Esophagus mucosa (tissue), 1 donor: ENCODE data around the gene PTPRN2. TPM values are rescaled to one million over a fixed set of nuclear protein-coding genes. Genes with fewer than 3 reads are reported as not detected.
"Not testable (repeated sequence)": the region's sequence is repeated elsewhere in the genome, so short reads cannot be mapped to it uniquely, and the experiment has no call there.

Experiments used
- ATAC-seq: fragments of 200-7000 bp; cut with Tn5 transposase; one replicate; pipeline ENCODE4 v1.9.1; 2020
- total RNA-seq: library from RNA; stranded (reverse); gene quantifications from one replicate; pipeline ENCODE4 v1.2.4, GENCODE V29; 2023
- donor health status: DM: yes; HTN: yes; CAD: no.

PTPRN2 gene
- total RNA-seq, 1 donor from 2014 or later: 0.44 TPM

DNA sequence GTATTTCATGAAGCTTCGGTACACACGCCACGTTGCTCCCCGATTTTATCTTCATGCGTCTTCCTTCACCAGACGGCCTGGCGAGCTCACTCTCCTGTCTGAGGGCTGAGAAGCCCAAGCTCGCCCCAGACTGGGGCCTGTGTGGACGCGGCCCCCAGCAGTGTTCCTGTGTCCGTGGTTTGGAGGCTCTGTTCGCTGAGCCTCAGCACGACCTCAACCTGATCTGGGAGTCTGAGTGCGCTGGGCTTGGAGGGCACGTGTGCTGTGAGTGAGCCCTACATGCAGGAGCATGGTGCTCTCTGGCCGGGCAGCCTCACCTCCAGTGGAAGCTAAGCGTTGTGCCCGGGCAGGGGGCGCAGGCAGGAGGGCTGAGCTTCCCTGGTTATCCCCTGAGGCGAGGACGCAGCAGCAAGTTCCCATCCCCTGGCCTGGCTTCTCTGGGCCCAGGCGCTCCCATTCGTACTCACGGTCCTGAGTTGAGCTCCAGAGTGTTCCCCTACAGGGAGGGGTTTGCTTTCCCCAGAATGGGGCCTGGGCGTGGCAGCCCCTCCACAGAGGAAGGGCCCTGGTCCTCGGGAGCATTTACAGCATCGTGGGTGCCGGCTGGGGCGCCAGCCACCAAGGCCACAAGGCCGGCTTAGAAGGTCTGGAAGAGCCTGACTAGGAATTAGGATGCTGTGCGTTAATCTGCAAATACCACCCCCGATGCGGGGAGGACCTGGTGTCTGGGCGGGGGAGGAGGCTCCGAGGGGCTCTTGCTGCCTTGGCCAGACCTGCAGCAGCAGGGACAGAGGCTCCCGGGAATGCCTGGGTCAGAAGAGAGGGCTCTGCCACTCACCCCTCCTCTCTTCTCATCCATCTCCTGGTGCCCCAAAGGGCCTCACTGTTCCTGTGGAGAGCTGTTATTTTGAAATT is 850.2 kb downstream of the PTPRN2 start:
- ATAC-seq: no peak

DNA sequence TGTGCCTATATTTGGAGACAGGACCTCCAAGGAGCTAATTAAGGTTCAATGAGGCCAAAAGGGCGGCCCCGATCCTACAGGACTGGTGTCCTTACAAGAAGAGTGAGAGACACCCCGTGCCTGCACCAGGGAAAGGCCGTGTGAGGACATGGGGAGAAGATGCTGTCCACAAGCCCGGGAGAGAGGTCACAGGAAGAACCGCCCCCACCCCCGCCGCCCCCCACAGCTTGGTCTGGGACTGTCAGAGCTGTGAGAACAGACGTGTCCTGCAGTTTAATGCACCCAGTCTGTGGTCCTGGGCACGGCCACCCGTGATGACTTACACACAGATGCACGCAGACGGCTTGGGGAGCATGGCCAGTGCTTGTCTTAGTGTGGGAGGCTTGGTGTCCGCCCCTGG is 851.3 kb downstream of the PTPRN2 start:
- ATAC-seq: no peak

DNA sequence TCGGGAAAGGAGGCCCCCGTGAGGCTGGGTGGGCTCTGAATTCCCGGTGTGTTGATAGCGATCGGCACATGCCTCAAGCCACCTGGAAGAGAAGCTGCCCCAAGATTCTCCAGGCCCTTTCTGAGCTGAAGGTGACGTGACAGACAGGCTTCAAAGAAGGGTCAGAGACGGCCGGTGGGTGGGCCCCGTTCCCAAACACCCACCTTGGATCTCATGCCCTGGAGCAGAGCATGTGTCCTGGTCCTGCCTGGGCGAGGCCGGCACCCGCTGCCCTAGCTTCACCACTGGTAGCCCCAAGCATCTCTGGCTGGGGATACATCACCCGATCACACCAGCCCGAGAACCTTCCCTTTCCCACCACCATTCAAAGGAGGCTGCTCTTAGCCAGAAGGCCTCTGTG is 851.8 kb downstream of the PTPRN2 start:
- ATAC-seq: no peak

DNA sequence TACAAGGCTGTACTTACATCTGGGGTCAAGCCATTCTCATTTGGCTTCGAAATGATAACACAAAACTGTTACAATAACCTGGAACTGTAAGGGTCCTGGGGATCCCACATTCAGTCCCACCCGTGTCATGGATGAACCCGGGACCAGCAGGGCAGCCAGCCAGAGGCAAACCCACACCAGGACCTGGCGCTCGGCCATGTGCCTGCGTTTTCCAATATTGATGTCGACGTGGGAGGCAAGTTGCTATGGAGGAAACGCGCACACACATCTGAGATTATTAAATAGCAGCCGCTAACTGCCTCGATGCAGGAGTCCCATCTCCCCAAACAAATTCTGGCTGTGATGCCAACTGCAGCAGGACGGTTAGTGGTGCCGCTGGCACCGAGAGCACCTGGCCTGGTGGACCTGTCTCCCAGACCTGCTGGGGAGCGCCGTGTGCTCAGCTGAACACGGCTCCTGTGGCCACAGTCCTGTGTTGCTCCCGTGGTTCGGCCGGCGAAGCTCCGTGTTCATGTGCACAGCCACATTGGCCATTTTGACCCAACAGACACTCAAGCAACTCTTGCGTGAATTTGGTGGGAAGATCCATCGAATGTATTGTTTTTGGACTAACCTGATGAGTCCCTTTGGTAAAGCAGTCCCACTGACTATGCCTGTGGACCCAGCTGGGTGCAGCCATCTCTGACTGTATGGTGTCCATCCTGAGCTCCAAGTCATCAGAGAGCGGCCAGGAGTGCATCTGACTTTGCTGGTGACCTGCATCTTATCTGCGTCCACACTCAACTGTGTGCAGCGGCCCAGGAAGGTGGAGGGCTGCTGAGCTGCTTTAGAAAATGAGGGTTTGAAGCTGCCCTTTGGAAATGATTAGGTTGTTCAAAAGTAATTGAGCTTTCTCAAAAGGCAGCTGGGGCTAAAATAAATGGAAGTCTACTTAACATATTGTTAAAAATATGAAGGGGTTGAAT is 852.7 kb downstream of the PTPRN2 start:
- ATAC-seq: no peak

DNA sequence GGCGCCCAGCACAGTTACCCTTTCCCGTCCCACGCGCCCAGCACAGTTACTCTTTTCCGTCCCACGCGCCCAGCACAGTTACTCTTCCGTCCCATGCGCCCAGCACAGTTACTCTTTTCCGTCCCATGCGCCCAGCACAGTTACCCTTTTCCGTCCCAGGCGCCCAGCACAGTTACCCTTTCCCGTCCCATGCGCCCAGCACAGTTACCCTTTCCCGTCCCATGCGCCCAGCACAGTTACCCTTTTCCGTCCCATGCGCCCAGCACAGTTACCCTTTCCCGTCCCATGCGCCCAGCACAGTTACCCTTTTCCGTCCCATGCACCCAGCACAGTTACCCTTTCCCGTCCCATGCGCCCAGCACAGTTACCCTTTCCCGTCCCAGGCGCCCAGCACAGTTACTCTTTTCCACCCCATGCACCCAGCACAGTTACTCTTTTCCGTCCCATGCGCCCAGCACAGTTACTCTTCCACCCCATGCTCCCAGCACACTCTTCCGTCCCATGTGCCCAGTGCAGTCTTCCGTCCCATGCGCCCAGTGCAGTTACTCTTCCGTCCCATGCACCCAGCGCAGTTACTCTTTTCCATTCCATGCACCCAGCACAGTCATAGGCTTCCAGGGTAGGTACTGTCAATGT is 853.7 kb downstream of the PTPRN2 start:
- not testable (repeated sequence) for ATAC-seq

DNA sequence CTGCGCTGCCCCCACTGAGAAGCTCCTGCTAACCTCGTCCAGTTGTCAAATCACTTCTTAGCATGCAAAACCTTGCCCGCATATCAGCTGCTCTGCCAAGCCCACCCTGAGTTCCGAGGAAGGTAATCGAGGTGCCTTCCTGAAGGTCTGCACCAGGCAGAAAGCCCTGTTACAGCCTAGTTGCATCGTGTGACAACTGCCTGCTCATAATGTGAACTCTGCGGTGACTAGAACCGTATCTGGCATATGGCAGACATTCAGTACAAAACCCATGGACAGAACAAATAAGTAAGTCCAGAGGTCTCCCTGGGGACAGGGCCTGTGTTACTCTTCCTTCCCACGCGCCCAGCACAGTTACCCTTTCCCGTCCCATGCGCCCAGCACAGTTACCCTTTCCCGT is 856.5 kb downstream of the PTPRN2 start:
- no peak for ATAC-seq

DNA sequence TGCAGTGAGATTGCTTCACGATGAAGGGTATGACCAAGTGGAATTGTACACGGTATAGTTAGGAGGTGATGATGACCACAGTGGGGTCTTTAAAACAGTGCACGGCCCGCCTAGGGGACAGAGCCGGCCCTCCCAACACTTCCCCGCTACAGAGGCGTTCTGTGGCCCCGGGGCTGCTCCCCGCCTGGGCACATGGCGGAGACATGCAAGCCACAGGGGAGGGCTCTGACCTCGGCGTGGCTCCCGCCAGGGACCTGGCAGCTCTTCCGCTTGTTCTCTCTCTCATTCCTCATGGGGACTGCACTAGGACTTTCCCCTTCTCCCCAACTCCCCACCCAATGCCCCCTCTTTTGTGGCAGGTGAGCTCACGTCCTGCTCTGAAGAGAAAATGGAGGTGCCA is 857.0 kb downstream of the PTPRN2 start:
- no peak for ATAC-seq

DNA sequence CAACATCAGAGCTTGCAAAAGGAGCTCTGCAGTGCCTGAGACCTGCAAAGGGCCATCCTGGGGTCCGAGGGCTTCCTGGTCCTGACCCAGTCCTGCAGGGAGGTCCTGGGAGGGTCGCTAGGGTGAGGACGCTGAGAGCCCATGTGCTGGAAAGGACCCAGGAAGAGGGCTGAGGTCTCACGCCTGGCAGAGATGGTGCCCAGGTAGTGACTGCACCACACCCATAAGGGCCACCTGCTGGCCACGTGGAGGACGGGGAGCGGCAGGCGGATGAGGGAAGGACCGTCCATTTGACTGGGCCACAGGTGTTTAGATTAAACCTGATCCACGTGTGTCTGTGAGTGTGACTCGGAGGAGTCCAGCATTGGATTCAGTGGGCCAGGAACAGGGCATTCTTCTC is 858.1 kb downstream of the PTPRN2 start:
- ATAC-seq: no peak

DNA sequence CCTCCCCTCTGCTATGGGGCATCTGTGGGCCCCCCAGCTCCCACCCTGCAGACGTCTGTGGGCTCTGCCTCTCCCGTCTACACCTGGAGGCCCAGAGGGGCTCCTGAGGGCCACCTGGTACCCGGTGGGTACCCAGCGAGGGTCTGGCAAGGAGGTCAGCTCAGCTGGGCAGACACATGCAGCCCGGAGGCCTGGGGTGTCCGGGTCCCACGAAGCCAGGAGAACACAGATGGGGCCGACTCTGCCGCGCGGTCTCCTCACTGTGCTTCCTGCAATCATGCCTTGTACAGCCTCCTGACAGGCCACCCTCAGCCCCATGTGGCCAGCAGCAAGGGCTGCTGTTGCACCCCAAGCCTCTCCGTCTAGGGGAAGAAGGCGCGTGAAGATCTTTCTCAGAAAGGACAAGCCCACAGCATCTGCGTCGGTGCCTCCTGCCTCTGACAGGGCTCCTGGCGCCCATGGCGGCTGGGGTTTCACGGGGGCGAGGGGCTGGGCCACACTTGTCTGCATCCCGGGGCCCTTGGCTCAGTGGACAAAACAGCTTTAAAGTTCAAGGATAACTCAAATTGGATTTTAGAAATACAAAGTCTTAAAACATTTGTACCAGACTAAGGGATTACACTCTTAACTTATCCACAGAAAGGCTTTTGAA is 859.5 kb downstream of the PTPRN2 start:
- no peak for ATAC-seq

DNA sequence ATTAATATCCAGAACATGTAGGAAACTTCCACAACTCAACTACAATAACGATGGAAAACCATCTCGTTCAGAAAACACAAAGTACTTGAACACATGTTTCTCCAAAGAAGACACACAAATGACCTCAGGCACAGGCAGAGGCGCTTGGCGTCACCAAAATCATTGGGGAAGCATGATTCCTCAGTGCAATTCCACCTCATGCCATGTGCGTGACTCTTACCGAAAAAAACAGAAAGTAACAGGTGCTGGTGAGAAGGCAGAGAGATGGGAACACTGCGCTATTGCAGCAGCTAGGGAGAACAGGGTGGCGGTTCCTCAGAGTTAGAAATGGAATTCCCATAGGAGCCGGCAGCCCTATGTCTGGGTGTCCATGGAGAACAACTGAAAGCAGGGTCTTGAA is 860.9 kb downstream of the PTPRN2 start:
- ATAC-seq: no peak

DNA sequence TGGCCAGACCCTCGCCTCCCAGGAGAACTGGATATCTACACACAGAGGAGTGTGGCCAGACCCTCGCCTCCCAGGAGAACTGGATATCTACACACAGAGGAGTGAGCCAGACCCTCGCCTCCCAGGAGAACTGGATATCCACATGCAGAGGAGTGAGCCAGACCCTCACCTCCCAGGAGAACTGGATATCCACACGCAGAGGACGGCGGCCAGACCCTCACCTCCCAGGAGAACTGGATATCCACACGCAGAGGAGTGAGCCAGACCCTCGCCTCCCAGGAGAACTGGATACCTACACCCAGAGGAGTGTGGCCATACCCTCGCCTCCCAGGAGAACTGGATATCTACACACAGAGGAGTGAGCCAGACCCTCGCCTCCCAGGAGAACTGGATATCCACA is 862.3 kb downstream of the PTPRN2 start:
- ATAC-seq: not testable (repeated sequence)

DNA sequence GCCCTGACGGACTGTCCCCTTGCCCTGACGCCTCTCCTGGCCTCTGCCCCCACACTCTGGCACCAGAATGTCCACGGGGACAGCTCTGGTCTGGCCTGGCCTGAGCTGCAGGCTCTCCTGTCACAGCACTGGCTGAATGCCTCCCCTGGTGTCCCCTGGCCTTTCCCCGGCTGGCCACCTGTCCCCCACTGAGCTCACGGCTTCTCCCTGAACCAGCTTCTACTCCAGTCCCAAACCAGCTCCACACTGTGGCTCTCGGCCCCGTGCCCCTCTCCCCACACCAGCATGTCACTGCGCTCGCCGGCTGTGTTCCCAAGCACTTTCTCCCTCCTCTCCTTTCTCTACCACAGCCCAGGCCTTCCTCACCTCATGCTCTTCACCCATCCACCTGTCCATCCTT is 864.4 kb downstream of the PTPRN2 start:
- ATAC-seq: no peak

DNA sequence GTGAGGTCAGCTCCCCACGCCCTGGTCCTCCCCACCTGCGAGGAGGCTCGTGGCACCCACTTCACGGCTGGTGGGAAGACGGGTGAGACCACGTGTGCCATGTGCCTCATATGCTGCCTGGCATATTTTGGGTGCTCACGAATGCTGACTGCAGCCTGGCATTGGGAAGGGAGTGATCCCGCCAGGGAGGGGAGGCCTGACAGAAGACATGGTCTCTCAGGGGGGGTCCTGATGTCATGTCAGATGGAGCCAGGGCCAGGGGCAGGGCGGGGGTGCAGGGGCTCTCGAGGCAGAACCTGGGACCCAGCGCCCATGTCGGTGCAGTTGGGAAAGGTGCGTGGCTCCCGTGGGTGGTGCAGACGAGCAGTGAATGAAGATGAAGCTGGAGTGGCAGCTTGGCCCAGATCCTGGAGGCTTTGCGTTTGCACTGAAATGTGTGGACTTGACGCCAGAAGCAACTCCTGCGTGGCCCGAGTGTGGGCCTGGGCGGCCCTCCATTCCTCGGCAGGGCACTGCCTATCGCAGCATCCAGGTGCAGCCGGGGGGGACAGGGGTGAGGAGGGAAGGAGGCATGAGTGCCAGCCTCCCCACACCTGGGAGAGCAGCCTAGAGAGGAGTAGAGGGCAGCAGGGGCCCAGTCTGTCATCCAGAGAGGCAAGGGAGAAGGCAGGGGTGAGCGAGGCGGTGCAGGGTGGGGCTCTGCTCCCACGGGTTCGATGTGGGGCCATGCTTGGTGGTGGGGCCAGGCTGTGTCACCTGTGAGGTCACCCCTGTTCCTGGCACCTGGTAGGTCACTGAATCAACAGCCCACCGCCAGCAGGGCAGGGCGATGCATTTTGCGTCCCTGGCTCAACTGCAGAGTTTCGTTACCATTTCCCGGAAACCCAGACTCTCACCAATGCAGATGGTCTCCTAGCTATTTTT is 865.2 kb downstream of the PTPRN2 start:
- ATAC-seq: no peak

DNA sequence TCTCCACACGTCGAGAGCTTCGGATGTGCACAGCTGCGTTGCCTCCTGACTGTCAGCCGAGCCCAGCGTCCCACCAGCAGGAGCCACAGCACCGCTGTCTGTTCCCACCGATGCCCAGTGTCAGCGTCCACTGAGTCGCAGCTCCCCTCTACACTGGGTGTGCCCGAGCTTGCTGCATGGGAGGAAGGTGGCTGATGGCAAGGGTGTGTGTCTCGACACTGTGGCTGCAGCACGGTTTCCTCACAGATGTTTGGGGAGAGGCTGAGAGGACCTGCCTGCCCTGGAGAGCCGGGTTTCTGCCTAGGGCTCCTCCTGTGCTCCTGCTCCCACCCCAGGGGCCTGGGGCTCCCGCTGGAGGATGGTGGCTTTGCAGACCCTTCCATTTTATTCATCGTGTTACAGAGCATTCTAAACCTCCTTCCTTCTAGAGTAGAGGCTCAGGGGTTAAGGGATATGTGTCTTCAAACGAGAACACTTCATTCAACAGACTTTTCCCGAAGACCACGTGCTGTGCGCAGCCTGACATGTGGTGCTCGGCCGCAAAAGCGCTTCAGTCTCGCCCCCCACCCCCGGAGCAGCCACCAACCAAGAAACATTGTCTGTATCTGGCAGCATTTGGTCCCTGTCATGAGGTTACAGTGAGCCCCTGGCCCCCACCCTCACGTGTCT is 866.0 kb downstream of the PTPRN2 start:
- ATAC-seq: no peak

DNA sequence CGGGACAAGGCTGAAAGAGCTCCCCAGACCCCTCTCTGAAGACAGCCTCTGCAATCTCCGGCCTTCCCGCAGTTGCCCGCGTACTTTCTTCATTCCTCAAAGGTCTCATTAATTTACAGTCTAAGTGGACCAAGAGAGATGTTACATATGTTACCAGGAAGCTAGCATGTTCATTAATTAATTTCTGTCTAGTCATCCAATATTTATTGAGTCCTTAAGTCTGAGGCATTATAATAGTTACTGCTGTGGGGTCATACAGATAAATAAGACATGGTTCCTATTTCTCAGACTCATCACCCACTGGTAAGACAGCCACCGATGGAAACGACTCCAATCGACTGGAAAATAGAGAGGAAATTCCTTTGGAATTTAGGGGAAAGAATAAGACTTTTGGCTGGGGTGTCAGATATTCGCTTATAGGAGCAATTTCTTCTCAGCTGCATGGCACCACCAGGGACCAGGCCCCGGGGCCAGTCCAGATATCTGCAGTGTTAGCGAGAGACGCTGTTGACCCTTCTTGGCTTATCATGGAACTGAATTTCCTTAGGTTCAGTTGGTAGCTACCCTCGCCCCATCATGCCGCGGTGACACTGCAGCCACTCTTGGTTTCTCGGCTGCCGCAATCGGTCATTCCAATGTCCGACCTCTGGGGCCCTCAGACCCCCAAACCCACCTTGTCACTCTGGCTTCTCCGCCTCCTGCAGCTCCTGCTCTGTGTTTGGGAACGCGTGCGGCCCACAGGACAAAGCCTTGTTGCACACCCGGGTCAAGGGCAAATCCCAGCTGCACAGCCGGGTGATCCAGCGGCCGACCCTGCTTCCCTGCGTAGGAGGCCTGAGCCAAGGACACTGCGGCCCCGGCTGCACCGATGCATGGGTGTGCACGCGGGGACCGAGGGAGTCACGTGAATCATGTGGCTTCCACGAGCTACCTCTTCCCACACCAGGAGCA is 867.6 kb downstream of the PTPRN2 start:
- ATAC-seq: no peak

DNA sequence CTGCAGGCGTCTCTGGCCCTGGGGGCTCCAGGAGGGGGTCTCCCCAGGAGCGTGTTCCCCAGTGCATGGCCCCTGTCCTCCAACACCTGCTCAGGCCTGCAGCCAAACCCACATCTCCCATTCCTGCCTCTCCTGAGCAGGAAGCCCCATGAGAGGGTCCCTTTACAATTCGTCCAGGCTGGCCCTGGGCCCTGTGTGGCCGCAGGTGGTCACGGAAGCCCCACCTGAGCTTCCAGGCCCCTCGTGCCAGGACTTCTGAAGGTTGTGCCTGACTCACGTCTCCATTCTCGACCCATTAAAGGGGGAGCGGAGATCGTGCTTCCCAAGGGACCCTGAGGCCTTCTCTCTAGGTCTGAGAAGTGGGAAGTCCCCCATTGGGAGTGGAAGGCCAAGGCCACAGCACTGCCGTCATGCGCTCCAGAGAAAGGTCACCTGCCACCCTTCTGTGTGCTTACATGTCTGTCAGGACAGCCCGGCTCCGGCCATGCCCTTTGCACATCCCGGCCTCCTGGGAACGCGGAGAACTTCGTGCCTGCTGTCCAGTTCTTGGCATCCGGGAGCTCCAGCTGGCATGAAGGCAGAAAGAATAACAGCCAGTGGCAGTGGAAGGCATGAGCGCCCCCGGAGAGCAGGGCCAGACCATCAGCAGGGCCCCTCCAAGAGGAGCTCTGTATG is 868.5 kb downstream of the PTPRN2 start:
- no peak for ATAC-seq

DNA sequence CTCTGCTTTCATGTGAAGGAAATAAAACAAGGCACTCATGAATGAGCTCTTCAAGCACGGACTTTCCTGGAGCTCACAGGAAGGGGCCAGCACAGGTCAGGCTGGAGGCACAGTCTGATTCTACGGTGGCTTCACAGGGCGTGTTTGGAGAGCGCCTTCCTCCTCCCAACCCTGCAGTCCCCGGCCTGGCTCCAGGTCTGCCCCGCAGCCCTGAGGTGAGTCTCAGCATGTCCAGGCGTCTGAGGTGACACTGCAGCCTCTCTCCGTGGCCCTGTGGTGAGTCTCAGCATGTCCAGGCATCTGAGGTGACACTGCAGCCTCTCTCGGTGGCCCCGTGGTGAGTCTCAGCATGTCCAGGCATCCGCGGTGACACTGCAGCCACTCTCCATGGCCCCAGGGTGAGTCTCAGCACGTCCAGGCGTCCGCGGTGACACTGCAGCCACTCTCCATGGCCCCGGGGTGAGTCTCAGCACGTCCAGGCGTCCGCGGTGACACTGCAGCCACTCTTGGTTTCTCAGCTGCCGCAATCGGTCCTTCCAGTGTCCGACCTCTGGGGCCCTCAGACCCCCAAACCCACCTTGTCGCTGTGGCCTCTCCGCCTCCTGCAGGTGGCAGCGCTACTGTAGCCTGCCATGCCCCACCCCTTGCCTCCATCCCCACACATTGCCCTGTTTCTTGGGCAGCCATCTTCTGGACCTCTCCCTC is 869.2 kb downstream of the PTPRN2 start:
- no peak for ATAC-seq
